Tibial nerve (tissue), 4 donors: ENCODE results near the gene GNG14. TPM values are rescaled to one million over a fixed set of nuclear protein-coding genes. Genes with fewer than 3 reads are reported as not detected.
A peak's percentile ranks its signal among the peaks of the same experiment; 100 is the strongest.
"Not testable (repeated sequence)": the region's sequence is repeated elsewhere in the genome, so short reads cannot be mapped to it uniquely, and the experiment has no call there.

Source experiments
- DNase-seq, 2 donors: peaks; one replicate each; pipeline ENCODE4 v3.0.0-alpha.2; 2019; ENCODE audit warnings: low spot score in 2 of 2
- H3K27ac ChIP-seq, 4 donors: fragments of 200-600 bp; sonication (generic) in 3 of 4; one replicate each; pipeline ENCODE4 v1.5.1; 2017 to 2019; ENCODE audit warnings: mild to moderate bottlenecking in 1 of 4
- H3K27me3 ChIP-seq, 2 donors: fragments of 200-600 bp; sonication (generic) in 1 of 2; one replicate each; pipeline versions ENCODE4 v1.5.1 to v1.6.0; 2017 to 2019
- H3K36me3 ChIP-seq, 3 donors: fragments of 200-600 bp; sonication (generic); one replicate each; pipeline ENCODE4 v1.5.1; 2018 to 2019
- H3K4me1 ChIP-seq, 4 donors: fragments of 200-600 bp; sonication (generic) in 3 of 4; one replicate each; pipeline ENCODE4 v1.5.1; 2017 to 2019
- H3K4me3 ChIP-seq, 4 donors: fragments of 200-600 bp; sonication (generic) in 3 of 4; one replicate each; pipeline ENCODE4 v1.5.1; 2017 to 2019; ENCODE audit warnings: mild to moderate bottlenecking in 1 of 4, moderate library complexity in 1 of 4
- H3K9me3 ChIP-seq, 4 donors: fragments of 200-600 bp; sonication (generic) in 3 of 4; one replicate each; pipeline ENCODE4 v1.5.1; 2017 to 2019
- CTCF ChIP-seq, 5 experiments: fragments of 200-600 bp in 3 of 5; fragments of 450-650 bp in 2 of 5; sonication (generic) in 3 of 5; IDR thresholded peaks; one replicate each; pipeline ENCODE4 v1.5.1; 2016 to 2019; ENCODE audit warnings: antibody characterized with exemption in 5 of 5, mild to moderate bottlenecking in 3 of 5, moderate library complexity in 2 of 5
- EP300 ChIP-seq, 2 donors: sonication (generic); formaldehyde crosslinking; IDR thresholded peaks; one replicate each; pipeline ENCODE4 v1.6.1; 2017; ENCODE audit warnings: antibody characterized with exemption in 2 of 2, mild to moderate bottlenecking in 1 of 2
- POLR2A ChIP-seq, 2 donors: fragments of 450-650 bp; IDR thresholded peaks; one replicate each; pipeline ENCODE4 v1.6.1; 2017; ENCODE audit warnings: antibody characterized with exemption in 2 of 2, mild to moderate bottlenecking in 2 of 2, moderate library complexity in 2 of 2
- WGBS, 2 donors: methylation state at CpG; one replicate each; pipeline ENCODE4 v1.1.5; 2018; 5-methylcytosine and 5-hydroxymethylcytosine counted together
- total RNA-seq, 4 donors: library from RNA; depleted of rRNA; stranded (reverse); fragments of >200 nt; gene quantifications; one replicate each; pipeline ENCODE4 v1.1.0, GENCODE V29; 2016

Gene GNG14
- total RNA-seq, 4 donors from 2014 or later, result not detected

GRCh38 chr19:12711187-12711586 is 23.4 kb downstream of the GNG14 start:
- Histone ChIP-seq H3K36me3 (peaks cover 8 to 97% (median 39%) of the 10 kb centered on the region in 3 donors), H3K4me1 (no peaks in the 10 kb centered on the region)
- WGBS, 2 donors, result 95% methylated on average over 13 to 17 of the region's 17 CpGs

DNA sequence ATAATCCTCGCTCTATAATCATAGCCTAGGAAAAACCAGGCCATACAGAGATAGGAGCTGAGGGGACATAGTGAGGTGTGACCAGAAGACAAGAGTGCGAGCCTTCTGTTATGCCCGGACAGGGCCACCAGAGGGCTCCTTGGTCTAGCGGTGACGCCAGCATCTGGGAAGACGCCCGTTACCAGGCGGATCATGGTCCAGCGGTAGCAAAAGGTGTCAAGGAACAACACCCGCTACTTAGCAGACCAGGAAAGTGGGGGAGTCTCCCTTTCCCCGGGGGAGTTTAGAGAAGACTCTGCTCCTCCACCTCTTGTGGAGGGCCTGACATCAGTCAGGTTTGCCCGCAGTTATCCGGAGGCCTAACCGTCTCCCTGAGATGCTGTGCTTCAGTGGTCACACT is 24.3 kb downstream of the GNG14 start:
- DNase-seq, H3K4me3 ChIP-seq, H3K27ac ChIP-seq, H3K9me3 ChIP-seq, H3K4me1 ChIP-seq, H3K27me3 ChIP-seq: not testable (repeated sequence)
- H3K36me3 ChIP-seq, result peaks cover 8 to 97% (median 32%) of the 10 kb centered on the region in 3 donors
- WGBS, 2 donors, result 38 to 57% methylated on average over 7 to 11 of the region's 14 CpGs
- peak in 3 of 5 experiments; percentile 15 to 37 (median 27) for TF ChIP-seq CTCF (IDR thresholded peaks at IDR 0.05)

More at GRCh38 chr19:12711187-12711586, 23.4 kb downstream of the GNG14 start:
- DNase-seq, result no peak
- H3K27ac ChIP-seq, result no peak overlapping the region
- H3K27me3 ChIP-seq, result no peaks in the 10 kb centered on the region
- H3K9me3 ChIP-seq, result no peaks in the 10 kb centered on the region
- TF ChIP-seq EP300 (IDR thresholded peaks at IDR 0.05) (no peak), POLR2A (IDR thresholded peaks at IDR 0.05) (no peak), CTCF (IDR thresholded peaks at IDR 0.05) (no peak)
- no peak overlapping the region for H3K4me3 ChIP-seq

GRCh38 chr19:12713304-12713703 is 25.5 kb downstream of the GNG14 start:
- H3K36me3 ChIP-seq, result peaks cover 8 to 95% (median 32%) of the 10 kb centered on the region in 3 donors
- H3K4me1 ChIP-seq, H3K27me3 ChIP-seq, H3K27ac ChIP-seq, DNase-seq, H3K9me3 ChIP-seq, H3K4me3 ChIP-seq: not testable (repeated sequence)
- WGBS, 2 donors, result 95 to 96% methylated on average over 9 of the region's 9 CpGs

- 82 to 84% methylated on average over 11 of the region's 15 CpGs for WGBS, 2 donors
- Histone ChIP-seq H3K4me1 (peaks cover 0 to 22% (median 3%) of the 10 kb centered on the region in 4 donors), H3K27ac (no peak overlapping the region), H3K9me3 (no peaks in the 10 kb centered on the region), H3K27me3 (no peaks in the 10 kb centered on the region), H3K36me3 (peaks cover 8 to 88% (median 32%) of the 10 kb centered on the region in 3 donors), H3K4me3 (no peak overlapping the region)
- no peak for DNase-seq
- TF ChIP-seq EP300 (IDR thresholded peaks at IDR 0.05), result no peak
- TF ChIP-seq POLR2A (IDR thresholded peaks at IDR 0.05), result no peak
- TF ChIP-seq CTCF (IDR thresholded peaks at IDR 0.05), result no peak
Observed at GRCh38 chr19:12715102-12715501, 27.3 kb downstream of the GNG14 start.

DNA sequence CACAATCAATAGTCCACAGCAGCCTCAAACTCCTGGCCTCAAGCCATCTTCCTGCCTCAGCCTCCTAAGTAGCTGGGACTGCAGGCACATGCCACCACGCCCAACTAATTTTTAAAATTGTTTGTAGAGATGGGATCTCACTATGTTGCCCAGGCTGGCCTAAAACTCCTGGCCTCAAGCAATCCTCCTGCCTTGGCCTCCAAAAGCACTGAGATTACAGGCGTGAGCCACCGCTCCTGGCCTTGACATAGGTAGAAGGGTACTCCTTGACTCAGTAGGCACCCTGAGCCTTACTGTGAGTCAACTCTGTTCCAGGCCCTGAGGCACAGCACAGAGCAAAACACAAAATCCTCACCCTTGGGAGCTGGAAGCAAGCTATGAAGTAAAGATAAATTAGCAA is 28.1 kb downstream of the GNG14 start:
- Histone ChIP-seq H3K4me1 (peaks cover 0 to 30% (median 11%) of the 10 kb centered on the region in 4 donors), H3K27me3 (no peaks in the 10 kb centered on the region), H3K4me3 (no peak overlapping the region), H3K9me3 (no peaks in the 10 kb centered on the region), H3K27ac (no peak overlapping the region), H3K36me3 (peaks cover 8 to 80% (median 29%) of the 10 kb centered on the region in 3 donors)
- no peak for DNase-seq
- 93 to 94% methylated on average over 3 of the region's 3 CpGs for WGBS, 2 donors
- no peak for TF ChIP-seq POLR2A (IDR thresholded peaks at IDR 0.05)
- TF ChIP-seq EP300 (IDR thresholded peaks at IDR 0.05), result no peak
- no peak for TF ChIP-seq CTCF (IDR thresholded peaks at IDR 0.05)

- H3K36me3 ChIP-seq, result peaks cover 3 to 39% (median 4%) of the 10 kb centered on the region in 3 donors
- H3K4me1 ChIP-seq, result peaks cover 0 to 58% (median 31%) of the 10 kb centered on the region in 4 donors
- peak overlapping the region in 3 of 4 donors; percentile 68 to 90 (median 68) for H3K4me3 ChIP-seq
- TF ChIP-seq EP300 (IDR thresholded peaks at IDR 0.05) (no peak), CTCF (IDR thresholded peaks at IDR 0.05) (no peak), POLR2A (IDR thresholded peaks at IDR 0.05) (no peak)
- 86 to 87% methylated on average over 10 of the region's 10 CpGs for WGBS, 2 donors
- DNase-seq, result no peak
- no peaks in the 10 kb centered on the region for H3K27me3 ChIP-seq
- H3K9me3 ChIP-seq, result no peaks in the 10 kb centered on the region
- H3K27ac ChIP-seq, result peak overlapping the region in 3 of 4 donors; percentile 93 to 97 (median 94)
Observed at GRCh38 chr19:12720296-12720695, 32.5 kb downstream of the GNG14 start.
